ENCODE data around the gene REXO2. TPM values are rescaled to one million over a fixed set of nuclear protein-coding genes. Genes with fewer than 3 reads are reported as not detected.

REXO2 gene
- polyA plus RNA-seq, 10 donors: 51.8 to 69.3 (median 60.4) TPM

DNA sequence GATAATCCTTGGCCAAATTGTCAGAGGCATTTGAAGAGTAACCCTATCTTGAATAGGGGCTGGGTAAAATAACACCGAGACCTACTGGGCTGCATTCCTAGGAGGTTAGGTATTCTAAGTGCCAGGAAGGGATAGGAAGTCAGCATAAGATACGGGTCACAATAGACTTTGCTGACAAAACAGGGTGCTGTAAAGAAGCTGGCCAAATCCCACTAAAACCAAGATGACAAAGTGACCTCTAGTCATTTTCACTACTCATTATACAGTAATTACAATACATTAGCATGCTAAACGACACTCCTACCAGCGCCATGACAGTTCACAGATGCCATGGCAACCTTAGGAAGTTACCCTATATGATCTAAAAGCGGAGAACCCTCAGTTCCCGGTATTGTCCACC lies 964 bp upstream of the REXO2 start:
- DNase-seq: no peak

- no peak for DNase-seq
Observed at GRCh38 chr11:114440121-114440860, 1.0 kb downstream of the REXO2 start.

GRCh38 chr11:114440971-114441763 lies 1.9 kb downstream of the REXO2 start:
- no peak for DNase-seq

GRCh38 chr11:114441921-114442320 lies 2.7 kb downstream of the REXO2 start:
- DNase-seq: no peak

DNA sequence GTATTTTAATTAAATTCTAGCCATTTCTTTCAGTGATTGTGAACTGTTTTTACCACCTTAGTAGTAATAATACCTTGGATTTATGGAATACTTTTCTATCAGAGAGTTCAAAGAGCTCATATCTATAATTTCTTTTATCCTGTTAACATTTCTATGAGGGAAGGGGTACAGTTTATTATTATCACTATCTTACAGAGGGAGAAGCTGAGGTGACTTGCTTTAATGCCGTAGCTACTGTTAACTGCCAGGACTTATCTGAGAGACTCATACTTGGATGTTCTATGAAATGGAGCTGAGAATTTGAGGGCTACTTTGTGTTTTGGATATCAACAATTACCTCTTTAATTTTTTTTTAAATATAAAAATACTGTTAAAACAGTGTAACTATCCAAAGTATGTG lies 3.3 kb downstream of the REXO2 start:
- no peak for DNase-seq

DNA sequence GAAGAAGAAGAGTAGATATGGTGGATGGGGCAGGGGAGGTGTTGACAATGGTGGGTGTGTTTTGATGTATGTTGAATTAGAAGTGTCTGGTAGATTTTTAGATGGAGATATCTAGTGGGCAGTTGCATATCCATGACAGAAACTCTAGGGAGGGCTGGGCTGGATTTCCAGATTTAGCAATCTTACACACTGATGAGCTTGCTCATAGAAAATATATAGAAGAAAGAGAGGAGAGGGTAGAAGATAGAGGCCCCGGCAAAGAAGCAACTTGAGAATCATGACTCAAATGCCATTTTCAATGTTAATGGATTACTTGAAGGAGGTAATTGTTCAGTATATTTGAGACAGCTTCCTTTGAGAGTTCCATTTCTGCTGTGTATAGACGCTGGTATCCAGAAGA lies 8.2 kb downstream of the REXO2 start:
- no peak for DNase-seq

- peak in 1 of 3 donors; percentile 43 for DNase-seq
Observed at GRCh38 chr11:114447892-114448291, 8.6 kb downstream of the REXO2 start.

- DNase-seq: no peak
Observed at GRCh38 chr11:114448749-114449482, 9.6 kb downstream of the REXO2 start.

- no peak for DNase-seq
Observed at GRCh38 chr11:114449845-114450244, 10.6 kb downstream of the REXO2 start.

- DNase-seq: no peak
Observed at GRCh38 chr11:114452399-114452798, 13.1 kb downstream of the REXO2 start.

- DNase-seq: no peak
Observed at GRCh38 chr11:114463999-114464398, 24.7 kb downstream of the REXO2 start.

- DNase-seq: no peak
Observed at GRCh38 chr11:114466742-114467141, 27.5 kb downstream of the REXO2 start.

DNA sequence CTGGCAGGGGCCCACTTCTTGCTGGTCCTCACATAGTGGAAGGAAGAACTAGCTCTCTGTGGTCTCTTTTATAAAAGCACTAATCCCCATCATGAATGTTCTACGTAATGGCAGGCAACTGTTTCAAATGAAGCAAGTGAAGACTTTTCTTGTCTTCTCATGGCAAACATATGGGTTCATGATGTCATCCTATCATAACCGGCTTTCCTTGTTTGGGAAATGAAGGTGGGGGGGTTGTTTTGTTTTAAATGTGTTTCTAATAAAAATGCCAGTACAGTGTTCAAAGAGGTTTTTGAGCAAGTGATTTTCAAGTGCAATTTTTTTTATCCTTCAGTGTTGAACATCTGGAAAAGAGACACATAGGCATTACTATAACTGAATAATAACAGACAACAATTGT lies 33.4 kb downstream of the REXO2 start:
- DNase-seq: no peak

GRCh38 chr11:114478001-114478410 lies 38.7 kb downstream of the REXO2 start:
- DNase-seq: no peak

GRCh38 chr11:114478768-114479167 lies 39.5 kb downstream of the REXO2 start:
- DNase-seq: no peak

DNA sequence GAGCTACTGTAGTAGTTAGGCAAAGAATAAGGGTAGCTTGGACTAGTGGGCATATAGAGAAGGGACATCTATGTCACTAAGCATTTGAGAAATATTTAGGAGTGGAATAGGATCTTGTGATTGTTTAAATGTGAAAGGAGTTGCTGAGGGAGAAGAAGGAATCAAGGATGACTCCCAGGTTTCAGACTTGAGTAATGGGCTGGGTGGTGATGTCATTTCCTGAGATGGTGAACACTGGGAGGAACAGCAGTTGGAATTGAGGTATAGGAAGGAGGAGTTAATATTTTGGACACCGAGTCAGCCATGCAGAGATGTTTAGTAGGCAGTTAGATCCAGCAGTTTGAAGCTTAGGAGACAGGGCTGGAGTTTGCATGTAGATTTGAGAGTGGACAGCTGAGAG lies 40.1 kb downstream of the REXO2 start:
- DNase-seq: no peak

DNA sequence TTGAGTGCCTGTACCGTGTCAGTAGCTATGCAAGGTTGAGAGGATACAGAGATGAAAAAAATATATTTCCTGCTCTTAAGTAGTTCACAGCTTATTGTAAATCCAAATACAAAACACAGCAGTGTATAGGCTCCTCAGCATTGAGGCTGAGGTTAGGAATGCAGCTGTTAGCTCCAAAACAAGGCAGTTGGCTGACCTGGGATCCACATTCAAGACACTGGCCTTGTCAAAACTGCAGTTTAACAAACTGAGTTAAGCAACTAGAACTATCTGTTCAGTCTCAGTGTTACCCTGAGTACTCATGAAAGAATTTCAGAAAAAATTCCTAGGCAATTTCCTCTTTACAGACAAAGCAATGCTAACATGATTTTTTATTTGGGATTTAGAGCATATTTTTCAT lies 42.8 kb downstream of the REXO2 start:
- DNase-seq: no peak

DNA sequence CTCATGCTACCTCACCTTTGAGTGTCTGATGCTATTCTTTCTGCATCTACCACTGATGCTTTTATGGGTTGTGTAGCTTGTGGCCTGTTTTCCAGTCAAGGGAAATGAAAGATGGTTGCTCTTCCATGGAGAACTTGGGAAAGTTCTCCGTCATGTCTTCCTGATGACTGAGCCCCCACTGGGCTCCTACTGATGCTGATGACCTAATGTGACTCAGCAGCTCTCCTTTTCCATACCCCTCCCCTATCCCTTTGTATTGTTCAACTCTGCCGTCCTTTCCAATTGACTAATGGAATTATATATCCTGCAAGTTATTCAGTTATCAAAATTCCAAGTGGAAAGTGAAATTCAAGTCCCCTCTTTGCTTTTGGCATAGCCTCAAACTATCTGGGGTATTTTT lies 44.7 kb downstream of the REXO2 start:
- no peak for DNase-seq

GRCh38 chr11:114496915-114497314 lies 57.6 kb downstream of the REXO2 start:
- no peak for DNase-seq

DNA sequence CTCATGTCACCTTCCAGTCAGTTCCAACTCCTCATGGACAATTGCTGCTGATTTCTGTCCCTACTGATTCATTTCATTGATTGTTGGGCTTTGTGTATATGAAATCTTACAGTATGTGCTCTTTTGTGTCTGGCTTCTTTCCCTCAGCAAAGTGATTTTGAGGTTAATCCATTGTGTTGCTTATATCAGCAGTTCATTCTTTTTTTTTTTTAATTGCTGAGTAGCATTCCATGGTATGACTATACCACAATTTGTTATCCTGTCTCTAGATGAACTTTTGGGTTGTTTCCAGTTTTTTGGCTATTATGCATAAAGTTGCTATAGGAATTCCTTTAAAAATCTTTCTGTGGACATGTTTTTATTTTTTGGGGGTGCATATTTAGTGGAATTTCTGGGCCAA lies 60.5 kb downstream of the REXO2 start:
- DNase-seq: peak in 1 of 3 donors; percentile 20
